Fibroblast of mammary gland (primary cell): ENCODE measurements around the gene IER3IP1.
A peak's percentile ranks its signal among the peaks of the same experiment; 100 is the strongest.
"Not testable (repeated sequence)": the region's sequence is repeated elsewhere in the genome, so short reads cannot be mapped to it uniquely, and the experiment has no call there.

Experiments used
- DNase-seq: peaks from one replicate; pipeline ENCODE4 v3.0.0-alpha.2; 2010; ENCODE audit warnings: low read depth
- H3K4me3 ChIP-seq: 2 replicates; pipeline ENCODE4 v1.5.1; 2011; ENCODE audit warnings: low read depth, mild to moderate bottlenecking, low read length, moderate library complexity; ENCODE audit not compliant: control insufficient read depth
- TF ChIP-seq, protein P1 (sequence below): conservative IDR thresholded peaks from 2 replicates; pipeline ENCODE4 v1.5.1; 2011; ENCODE audit warnings: low read depth, low read length, inconsistent platforms; ENCODE audit not compliant: control insufficient read depth, insufficient read depth

Gene IER3IP1, protein sequence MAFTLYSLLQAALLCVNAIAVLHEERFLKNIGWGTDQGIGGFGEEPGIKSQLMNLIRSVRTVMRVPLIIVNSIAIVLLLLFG

DNA sequence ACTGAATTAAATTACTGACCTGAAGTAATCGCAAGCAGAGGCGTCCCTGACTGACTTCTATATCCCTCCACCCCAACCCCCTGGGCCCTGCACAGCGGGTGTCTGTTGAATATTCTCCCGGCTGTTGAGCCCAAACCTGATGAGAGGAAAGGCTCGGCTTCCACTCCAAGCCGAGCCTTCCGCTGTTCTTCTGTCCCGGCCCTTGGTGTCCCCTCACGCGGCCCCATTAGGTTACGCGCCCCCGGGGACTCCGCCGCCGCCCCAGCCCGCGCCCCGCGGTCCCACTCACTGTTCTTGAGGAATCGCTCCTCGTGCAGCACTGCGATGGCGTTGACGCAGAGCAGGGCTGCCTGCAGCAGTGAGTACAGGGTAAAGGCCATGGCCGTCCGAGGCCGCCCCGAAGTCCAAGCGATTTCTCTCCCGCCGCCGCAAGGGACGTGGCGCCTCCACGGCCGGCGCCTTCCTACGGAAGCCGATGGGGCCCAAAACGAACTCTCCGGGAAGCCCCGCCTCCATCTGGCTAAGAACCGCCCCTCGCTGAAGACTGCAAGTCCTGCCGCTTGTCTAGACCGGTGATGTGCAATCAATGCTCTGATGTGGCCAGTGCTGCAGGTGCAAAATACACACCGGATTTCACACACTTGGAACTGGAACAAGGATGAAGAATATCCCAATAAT is at the start of gene IER3IP1:
Gene IER3IP1 (minus strand): TSS at position 467 of the 678 bp plus-strand sequence. CDS start 87 bp downstream, at position 380.
- peak; percentile 91 for DNase-seq
- TF ChIP-seq, protein P1, sequence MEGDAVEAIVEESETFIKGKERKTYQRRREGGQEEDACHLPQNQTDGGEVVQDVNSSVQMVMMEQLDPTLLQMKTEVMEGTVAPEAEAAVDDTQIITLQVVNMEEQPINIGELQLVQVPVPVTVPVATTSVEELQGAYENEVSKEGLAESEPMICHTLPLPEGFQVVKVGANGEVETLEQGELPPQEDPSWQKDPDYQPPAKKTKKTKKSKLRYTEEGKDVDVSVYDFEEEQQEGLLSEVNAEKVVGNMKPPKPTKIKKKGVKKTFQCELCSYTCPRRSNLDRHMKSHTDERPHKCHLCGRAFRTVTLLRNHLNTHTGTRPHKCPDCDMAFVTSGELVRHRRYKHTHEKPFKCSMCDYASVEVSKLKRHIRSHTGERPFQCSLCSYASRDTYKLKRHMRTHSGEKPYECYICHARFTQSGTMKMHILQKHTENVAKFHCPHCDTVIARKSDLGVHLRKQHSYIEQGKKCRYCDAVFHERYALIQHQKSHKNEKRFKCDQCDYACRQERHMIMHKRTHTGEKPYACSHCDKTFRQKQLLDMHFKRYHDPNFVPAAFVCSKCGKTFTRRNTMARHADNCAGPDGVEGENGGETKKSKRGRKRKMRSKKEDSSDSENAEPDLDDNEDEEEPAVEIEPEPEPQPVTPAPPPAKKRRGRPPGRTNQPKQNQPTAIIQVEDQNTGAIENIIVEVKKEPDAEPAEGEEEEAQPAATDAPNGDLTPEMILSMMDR: no peak
- H3K4me3 ChIP-seq: peak within 1 kb of the TSS; percentile 93

DNA sequence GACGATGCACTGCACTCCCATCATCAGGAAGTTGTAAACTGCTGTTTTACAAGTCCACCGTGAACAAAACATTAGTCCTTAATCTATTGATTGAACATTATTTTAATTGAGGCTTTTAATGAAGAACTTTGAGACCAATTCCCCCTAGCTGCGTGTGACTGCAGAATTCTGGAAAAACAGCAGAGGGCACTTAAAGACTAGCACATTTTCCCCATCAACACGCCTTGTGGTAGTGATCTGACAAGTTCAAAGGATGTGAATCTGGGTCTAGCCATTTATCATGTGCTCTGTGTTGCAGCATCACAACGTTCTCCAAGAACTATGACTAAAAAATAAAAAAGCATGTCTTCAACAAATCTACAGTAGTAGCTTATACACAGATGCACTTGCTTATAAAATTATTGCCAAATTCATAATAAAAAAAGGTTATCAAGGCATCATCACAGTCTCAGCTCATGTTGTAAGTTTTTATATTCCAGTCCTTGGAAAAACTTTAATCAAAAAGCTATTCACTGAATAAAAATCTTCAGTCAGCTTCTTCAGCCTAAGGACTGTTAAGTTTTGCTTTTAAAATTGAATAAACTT is 39.5 kb upstream of the IER3IP1 start:
- no peak overlapping the region for H3K4me3 ChIP-seq
- DNase-seq: peak; percentile 77
- TF ChIP-seq, protein P1: peak; percentile 66

DNA sequence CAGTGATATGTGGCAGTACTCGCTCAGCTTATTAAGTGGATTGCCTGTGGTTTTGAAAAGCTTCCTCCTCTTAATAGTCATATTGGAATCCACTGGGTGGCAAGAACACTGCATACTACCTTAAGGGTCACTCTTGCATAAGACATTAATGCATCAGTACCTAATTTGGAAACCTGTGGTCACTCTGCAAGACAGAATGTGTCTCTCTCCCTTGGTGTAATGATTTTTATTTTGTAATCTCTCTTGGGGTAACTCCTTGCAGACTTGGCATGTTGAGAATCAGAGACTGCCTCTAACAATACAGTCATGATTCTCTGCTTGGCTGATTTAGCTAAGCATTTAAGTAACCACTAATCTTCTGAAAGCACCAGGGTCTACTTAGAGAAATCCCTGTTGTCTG is 33.0 kb upstream of the IER3IP1 start:
- H3K4me3 ChIP-seq: no peak overlapping the region
- TF ChIP-seq, protein P1: no peak
- peak; percentile 10 for DNase-seq

DNA sequence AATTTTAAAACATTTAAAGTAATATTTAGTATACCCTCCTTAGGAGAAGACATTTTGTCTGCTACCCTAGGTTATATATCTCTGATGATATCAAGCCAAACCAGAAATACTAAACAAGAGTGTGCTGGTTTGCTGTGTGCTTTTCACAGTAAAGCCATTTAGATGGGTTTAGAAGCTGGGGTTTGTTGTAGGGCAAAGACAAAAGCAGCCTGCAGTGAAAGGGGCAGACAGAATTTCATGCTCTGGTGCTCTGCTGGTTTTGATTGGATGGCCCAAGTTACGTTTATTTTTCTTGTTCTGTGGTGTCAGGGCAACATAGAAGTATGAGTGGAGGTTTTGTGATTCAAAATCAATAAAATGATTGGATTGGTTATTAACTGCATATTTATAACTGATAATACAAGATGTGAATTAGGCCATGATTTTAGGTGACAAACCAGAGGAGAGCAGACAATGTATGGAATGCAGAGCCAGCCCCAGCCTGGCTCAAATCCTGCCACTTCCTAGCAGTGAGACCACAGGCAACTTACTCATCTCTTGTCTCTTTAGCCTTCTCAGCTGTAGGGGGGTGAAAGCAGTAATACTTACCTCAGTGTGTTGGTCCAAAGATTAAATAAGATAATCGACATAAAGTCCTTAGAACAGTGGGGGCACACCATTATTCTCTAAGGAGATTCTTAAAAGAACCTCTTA is 30.9 kb upstream of the IER3IP1 start:
- no peak overlapping the region for H3K4me3 ChIP-seq
- TF ChIP-seq, protein P1: no peak
- no peak for DNase-seq

DNA sequence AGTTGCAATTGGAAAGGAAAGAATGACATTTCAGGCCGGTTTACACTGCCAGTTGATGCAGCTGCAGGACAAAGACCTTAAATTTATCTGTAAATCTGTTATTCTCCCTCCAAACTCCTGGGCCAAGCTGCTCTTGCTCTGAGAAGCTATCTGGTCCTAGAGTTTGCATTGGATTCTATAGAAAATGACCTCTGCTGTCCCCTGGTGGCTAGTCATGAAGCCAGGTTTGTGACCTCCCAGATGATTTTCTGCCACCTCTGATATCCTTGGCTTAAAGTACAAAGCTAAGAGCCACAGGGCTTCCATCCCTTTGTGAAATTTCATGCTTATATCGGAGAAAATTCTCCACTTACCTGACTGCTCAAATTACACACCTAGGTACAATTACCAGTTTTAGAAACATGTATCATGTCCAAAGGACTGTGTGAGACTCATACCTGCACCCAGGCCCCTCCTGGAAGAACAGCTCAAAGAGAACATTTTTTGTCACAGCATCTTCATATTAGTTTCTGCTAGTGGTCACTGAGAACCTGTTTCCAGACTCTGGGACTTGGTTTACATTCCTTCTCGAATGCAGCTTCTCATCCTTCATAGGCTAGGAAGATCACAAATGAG is 28.9 kb upstream of the IER3IP1 start:
- H3K4me3 ChIP-seq: no peak overlapping the region
- peak; percentile 42 for DNase-seq
- TF ChIP-seq, protein P1: peak; percentile 90

DNA sequence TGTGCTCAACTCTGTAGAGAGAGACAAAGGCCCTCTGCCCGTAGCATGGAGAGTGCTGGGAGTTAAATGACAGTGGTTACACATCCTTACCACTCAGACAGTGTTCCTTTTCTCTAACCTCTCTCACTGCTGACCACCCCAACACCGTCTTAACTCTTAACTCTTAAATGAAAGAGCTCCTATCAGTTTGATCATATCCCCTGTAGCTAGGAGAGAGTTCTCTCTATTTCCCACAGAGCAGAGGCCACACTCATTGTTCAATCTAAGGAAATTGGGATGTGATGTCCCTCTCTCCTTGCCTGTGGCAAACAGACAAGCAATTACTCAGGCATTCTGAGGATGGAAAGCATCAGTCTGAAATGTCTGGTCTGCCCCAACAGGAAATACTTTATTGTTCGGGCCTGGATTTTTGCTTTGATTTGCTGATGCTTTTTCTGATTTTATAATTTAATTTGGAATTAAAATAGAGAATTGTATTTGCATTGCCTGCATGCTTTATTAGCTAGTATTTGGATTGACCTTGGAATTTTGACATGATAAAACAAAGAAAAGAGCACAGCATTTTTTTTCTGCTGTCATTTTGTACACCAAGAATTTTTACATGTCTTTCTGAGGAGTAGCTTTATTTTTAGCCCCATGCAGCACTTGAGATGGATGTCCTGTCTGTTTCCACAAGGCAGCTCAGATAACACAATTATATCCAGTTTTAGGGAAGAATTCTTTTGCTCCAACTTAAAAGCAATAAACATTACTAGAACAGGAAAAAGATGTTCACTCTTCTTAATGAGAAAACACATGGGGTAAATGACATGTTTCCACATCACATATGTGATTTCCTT is 27.7 kb upstream of the IER3IP1 start:
- TF ChIP-seq, protein P1: no peak
- no peak overlapping the region for H3K4me3 ChIP-seq
- no peak for DNase-seq

DNA sequence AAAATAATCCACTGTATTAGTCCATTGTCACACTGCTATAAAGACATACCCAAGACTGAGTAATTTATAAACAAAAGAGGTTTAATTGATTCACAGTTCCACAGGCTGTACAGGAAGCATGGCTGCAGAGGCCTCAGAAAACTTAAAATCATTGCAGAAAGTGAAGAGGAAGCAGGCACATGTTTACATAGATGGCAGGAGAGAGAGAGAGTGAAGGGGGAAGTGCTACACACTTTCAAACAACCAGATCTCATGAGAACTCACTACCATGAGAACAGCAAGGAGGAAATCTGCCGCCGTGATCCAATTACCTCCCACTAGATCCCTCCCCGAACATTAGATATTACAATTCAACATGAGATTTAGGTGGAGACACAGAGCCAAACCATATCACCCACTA is 19.8 kb upstream of the IER3IP1 start:
- not testable (repeated sequence) for H3K4me3 ChIP-seq, DNase-seq
